Measurements from ENCODE around the gene CKM. TPM values are rescaled to one million over a fixed set of nuclear protein-coding genes. Genes with fewer than 3 reads are reported as not detected.

CKM gene
- total and polyA plus RNA-seq, 2 donors (not counting 1 experiment from before 2014, with no cell fraction given): not detected

DNA sequence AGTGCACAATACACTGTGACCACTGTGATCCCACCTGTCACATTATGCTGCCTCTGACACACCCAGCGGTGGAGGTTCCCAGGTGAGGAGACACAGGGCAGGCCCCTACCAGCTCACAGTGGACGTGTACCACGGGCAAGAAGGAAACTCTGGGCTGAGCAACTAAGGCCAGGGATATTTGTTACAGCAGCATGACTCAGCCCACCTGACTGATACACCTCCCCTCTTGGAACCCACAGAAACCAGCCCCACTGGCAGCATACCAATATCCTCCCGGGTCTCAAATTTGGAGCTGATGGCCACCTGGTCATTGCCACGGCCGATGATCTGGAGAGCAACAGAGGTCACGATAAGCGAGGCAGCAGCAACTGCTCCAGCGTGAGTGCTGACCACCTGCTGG is 32.7 kb upstream of the CKM start:
- no peak overlapping the region for H2AFZ ChIP-seq (ENCODE audit: low read length)
- H4K20me1 ChIP-seq (ENCODE audit: control insufficient read depth, extremely low read depth, insufficient read depth, low read length): no peaks in the 10 kb centered on the region
- DNase-seq (ENCODE audit: low read depth in 2 of 2): no peak
- H3K9me3 ChIP-seq (ENCODE audit: control insufficient read depth, insufficient read depth, low read depth, low read length): no peaks in the 10 kb centered on the region
- H3K4me1 ChIP-seq (ENCODE audit: control insufficient read depth, extremely low read depth, insufficient read depth, low read length): no peaks in the 10 kb centered on the region
- H3K27me3 ChIP-seq (ENCODE audit: control insufficient read depth, insufficient read depth, low read length): no peaks in the 10 kb centered on the region
- TF ChIP-seq EZH2 (IDR thresholded peaks at IDR 0.05; ENCODE audit: low read length, missing control alignments) (no peak), CTCF (conservative IDR thresholded peaks at IDR 0.05 in 1 of 2, IDR thresholded peaks at IDR 0.05 in 1 of 2; ENCODE audit: low read depth in 1 of 2, low read length in 2 of 2) (no peak)
- H3K36me3 ChIP-seq (ENCODE audit: control insufficient read depth, insufficient read depth, low read length): peaks cover 35% of the 10 kb centered on the region
- H3K4me2 ChIP-seq (ENCODE audit: extremely low read depth, insufficient read depth, low read length): no peak overlapping the region
- no peak overlapping the region for H3K9ac ChIP-seq (ENCODE audit: insufficient read depth, low read length)
- H3K27ac ChIP-seq (ENCODE audit: insufficient read depth, low read length): no peak overlapping the region
- no peaks in the 10 kb centered on the region for H3K79me2 ChIP-seq (ENCODE audit: control insufficient read depth, insufficient read depth, low read length)
- H3K4me3 ChIP-seq (replicated peaks in 1 of 4; ENCODE audit: control extremely low read depth in 1 of 4, insufficient read depth in 1 of 4, low read depth in 3 of 4, low read length in 4 of 4): no peak overlapping the region

- no peak for DNase-seq (ENCODE audit: low read depth in 2 of 2)
- no peak for TF ChIP-seq EZH2 (IDR thresholded peaks at IDR 0.05; ENCODE audit: low read length, missing control alignments)
- TF ChIP-seq CTCF (conservative IDR thresholded peaks at IDR 0.05 in 1 of 2, IDR thresholded peaks at IDR 0.05 in 1 of 2; ENCODE audit: low read depth in 1 of 2, low read length in 2 of 2): no peak
- Histone ChIP-seq H3K4me1 (ENCODE audit: control insufficient read depth, extremely low read depth, insufficient read depth, low read length) (no peaks in the 10 kb centered on the region), H4K20me1 (ENCODE audit: control insufficient read depth, extremely low read depth, insufficient read depth, low read length) (no peaks in the 10 kb centered on the region), H3K27ac (ENCODE audit: insufficient read depth, low read length) (no peak overlapping the region), H3K36me3 (ENCODE audit: control insufficient read depth, insufficient read depth, low read length) (peaks cover 39% of the 10 kb centered on the region), H3K9me3 (ENCODE audit: control insufficient read depth, insufficient read depth, low read depth, low read length) (no peaks in the 10 kb centered on the region), H3K4me2 (ENCODE audit: extremely low read depth, insufficient read depth, low read length) (no peak overlapping the region), H3K27me3 (ENCODE audit: control insufficient read depth, insufficient read depth, low read length) (no peaks in the 10 kb centered on the region), H3K9ac (ENCODE audit: insufficient read depth, low read length) (no peak overlapping the region), H3K4me3 (replicated peaks in 1 of 4; ENCODE audit: control extremely low read depth in 1 of 4, insufficient read depth in 1 of 4, low read depth in 3 of 4, low read length in 4 of 4) (no peak overlapping the region), H2AFZ (ENCODE audit: low read length) (no peak overlapping the region), H3K79me2 (ENCODE audit: control insufficient read depth, insufficient read depth, low read length) (no peaks in the 10 kb centered on the region)
These were observed 31.7 kb upstream of the CKM start for GRCh38 chr19:45354241-45354842.

GRCh38 chr19:45352914-45353796 is 30.5 kb upstream of the CKM start:
- H3K4me2 ChIP-seq (ENCODE audit: extremely low read depth, insufficient read depth, low read length): no peak overlapping the region
- no peak for DNase-seq (ENCODE audit: low read depth in 2 of 2)
- peaks cover 36% of the 10 kb centered on the region for H3K36me3 ChIP-seq (ENCODE audit: control insufficient read depth, insufficient read depth, low read length)
- no peak overlapping the region for H2AFZ ChIP-seq (ENCODE audit: low read length)
- no peaks in the 10 kb centered on the region for H4K20me1 ChIP-seq (ENCODE audit: control insufficient read depth, extremely low read depth, insufficient read depth, low read length)
- no peaks in the 10 kb centered on the region for H3K9me3 ChIP-seq (ENCODE audit: control insufficient read depth, insufficient read depth, low read depth, low read length)
- no peaks in the 10 kb centered on the region for H3K4me1 ChIP-seq (ENCODE audit: control insufficient read depth, extremely low read depth, insufficient read depth, low read length)
- H3K27ac ChIP-seq (ENCODE audit: insufficient read depth, low read length): no peak overlapping the region
- TF ChIP-seq EZH2 (IDR thresholded peaks at IDR 0.05; ENCODE audit: low read length, missing control alignments): no peak
- TF ChIP-seq CTCF (conservative IDR thresholded peaks at IDR 0.05 in 1 of 2, IDR thresholded peaks at IDR 0.05 in 1 of 2; ENCODE audit: low read depth in 1 of 2, low read length in 2 of 2): no peak
- H3K27me3 ChIP-seq (ENCODE audit: control insufficient read depth, insufficient read depth, low read length): no peaks in the 10 kb centered on the region
- no peak overlapping the region for H3K4me3 ChIP-seq (replicated peaks in 1 of 4; ENCODE audit: control extremely low read depth in 1 of 4, insufficient read depth in 1 of 4, low read depth in 3 of 4, low read length in 4 of 4)
- no peak overlapping the region for H3K9ac ChIP-seq (ENCODE audit: insufficient read depth, low read length)
- H3K79me2 ChIP-seq (ENCODE audit: control insufficient read depth, insufficient read depth, low read length): no peaks in the 10 kb centered on the region

Data from fibroblast of lung (primary cell).